ENCODE data around the gene MAPK10.

DNA sequence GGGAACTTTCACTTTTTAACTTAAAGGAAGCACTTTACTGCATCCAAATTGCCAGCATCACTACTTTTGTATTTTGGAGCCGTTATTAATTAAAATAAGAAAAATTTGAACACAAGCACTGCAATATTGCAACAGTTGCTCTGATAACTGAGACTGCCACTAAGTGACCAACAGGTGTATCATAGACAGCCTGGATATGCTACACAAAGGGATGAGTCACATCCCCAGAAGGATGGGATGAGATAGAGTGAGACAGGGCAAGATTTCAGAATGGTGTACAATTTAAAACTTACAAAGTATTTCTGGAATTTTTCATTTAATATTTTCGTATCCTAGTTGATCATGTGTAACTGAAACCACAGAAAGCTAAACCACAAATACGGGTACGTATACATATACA lies 204.1 kb downstream of the MAPK10 start:
- TF ChIP-seq TEAD4 (IDR thresholded peaks at IDR 0.05) (no peak), YY1 (IDR thresholded peaks at IDR 0.05; ENCODE audit: low read depth) (no peak), CEBPB (IDR thresholded peaks at IDR 0.05) (no peak), EP300 (IDR thresholded peaks at IDR 0.05; ENCODE audit: borderline replicate concordance) (no peak), FOXM1 (IDR thresholded peaks at IDR 0.05; ENCODE audit: borderline replicate concordance, low read depth) (no peak), CREB1 (IDR thresholded peaks at IDR 0.05; ENCODE audit: low read depth) (no peak), TAF1 (IDR thresholded peaks at IDR 0.05; ENCODE audit: low read depth) (no peak), EGR1 (IDR thresholded peaks at IDR 0.05) (no peak)
- TF ChIP-seq, protein P1, sequence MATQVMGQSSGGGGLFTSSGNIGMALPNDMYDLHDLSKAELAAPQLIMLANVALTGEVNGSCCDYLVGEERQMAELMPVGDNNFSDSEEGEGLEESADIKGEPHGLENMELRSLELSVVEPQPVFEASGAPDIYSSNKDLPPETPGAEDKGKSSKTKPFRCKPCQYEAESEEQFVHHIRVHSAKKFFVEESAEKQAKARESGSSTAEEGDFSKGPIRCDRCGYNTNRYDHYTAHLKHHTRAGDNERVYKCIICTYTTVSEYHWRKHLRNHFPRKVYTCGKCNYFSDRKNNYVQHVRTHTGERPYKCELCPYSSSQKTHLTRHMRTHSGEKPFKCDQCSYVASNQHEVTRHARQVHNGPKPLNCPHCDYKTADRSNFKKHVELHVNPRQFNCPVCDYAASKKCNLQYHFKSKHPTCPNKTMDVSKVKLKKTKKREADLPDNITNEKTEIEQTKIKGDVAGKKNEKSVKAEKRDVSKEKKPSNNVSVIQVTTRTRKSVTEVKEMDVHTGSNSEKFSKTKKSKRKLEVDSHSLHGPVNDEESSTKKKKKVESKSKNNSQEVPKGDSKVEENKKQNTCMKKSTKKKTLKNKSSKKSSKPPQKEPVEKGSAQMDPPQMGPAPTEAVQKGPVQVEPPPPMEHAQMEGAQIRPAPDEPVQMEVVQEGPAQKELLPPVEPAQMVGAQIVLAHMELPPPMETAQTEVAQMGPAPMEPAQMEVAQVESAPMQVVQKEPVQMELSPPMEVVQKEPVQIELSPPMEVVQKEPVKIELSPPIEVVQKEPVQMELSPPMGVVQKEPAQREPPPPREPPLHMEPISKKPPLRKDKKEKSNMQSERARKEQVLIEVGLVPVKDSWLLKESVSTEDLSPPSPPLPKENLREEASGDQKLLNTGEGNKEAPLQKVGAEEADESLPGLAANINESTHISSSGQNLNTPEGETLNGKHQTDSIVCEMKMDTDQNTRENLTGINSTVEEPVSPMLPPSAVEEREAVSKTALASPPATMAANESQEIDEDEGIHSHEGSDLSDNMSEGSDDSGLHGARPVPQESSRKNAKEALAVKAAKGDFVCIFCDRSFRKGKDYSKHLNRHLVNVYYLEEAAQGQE (IDR thresholded peaks at IDR 0.05; ENCODE audit: low read depth) = no peak
- TF ChIP-seq, protein P2, sequence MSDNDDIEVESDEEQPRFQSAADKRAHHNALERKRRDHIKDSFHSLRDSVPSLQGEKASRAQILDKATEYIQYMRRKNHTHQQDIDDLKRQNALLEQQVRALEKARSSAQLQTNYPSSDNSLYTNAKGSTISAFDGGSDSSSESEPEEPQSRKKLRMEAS (IDR thresholded peaks at IDR 0.05) = no peak

All from Ishikawa (cell line).